ENCODE measurements around the gene PCDHGA1. TPM values are rescaled to one million over a fixed set of nuclear protein-coding genes. Genes with fewer than 3 reads are reported as not detected.

Gene PCDHGA1
- total and polyA plus RNA-seq, 10 donors, result 0.04 to 0.52 (median 0.25) TPM; not detected in 1

DNA sequence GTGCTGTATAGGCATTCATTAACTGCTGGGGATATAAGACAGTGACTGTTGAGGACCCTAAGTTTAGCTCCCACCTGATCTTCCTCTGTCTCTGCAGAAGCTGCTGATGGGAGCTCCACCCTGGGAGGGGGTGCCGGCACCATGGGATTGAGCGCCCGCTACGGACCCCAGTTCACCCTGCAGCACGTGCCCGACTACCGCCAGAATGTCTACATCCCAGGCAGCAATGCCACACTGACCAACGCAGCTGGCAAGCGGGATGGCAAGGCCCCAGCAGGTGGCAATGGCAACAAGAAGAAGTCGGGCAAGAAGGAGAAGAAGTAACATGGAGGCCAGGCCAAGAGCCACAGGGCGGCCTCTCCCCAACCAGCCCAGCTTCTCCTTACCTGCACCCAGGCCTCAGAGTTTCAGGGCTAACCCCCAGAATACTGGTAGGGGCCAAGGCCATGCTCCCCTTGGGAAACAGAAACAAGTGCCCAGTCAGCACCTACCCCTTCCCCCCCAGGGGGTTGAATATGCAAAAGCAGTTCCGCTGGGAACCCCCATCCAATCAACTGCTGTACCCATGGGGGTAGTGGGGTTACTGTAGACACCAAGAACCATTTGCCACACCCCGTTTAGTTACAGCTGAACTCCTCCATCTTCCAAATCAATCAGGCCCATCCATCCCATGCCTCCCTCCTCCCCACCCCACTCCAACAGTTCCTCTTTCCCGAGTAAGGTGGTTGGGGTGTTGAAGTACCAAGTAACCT, 180.7 kb downstream of the PCDHGA1 start:
- Histone ChIP-seq H3K27ac (peak overlapping the region in 4 of 8 donors; percentile 7 to 87 (median 85)), H3K27me3 (replicated peaks in 1 of 7) (no peaks in the 10 kb centered on the region), H3K4me1 (peaks cover 23 to 94% (median 73%) of the 10 kb centered on the region in 6 donors), H3K4me3 (peak overlapping the region in 2 of 8 donors; percentile 26 to 62), H3K9me3 (no peaks in the 10 kb centered on the region), H3K36me3 (peaks cover 0 to 30% (median 5%) of the 10 kb centered on the region in 6 donors)
- intact Hi-C loops (cut with DNase I; ENCODE audit: low total_unique reads), result no loop called here
- no peak for DNase-seq
- TF ChIP-seq, protein P1, sequence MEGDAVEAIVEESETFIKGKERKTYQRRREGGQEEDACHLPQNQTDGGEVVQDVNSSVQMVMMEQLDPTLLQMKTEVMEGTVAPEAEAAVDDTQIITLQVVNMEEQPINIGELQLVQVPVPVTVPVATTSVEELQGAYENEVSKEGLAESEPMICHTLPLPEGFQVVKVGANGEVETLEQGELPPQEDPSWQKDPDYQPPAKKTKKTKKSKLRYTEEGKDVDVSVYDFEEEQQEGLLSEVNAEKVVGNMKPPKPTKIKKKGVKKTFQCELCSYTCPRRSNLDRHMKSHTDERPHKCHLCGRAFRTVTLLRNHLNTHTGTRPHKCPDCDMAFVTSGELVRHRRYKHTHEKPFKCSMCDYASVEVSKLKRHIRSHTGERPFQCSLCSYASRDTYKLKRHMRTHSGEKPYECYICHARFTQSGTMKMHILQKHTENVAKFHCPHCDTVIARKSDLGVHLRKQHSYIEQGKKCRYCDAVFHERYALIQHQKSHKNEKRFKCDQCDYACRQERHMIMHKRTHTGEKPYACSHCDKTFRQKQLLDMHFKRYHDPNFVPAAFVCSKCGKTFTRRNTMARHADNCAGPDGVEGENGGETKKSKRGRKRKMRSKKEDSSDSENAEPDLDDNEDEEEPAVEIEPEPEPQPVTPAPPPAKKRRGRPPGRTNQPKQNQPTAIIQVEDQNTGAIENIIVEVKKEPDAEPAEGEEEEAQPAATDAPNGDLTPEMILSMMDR (IDR thresholded peaks at IDR 0.05 in 8 of 11, conservative IDR thresholded peaks at IDR 0.05 in 3 of 11), result no peak
- TF ChIP-seq POLR2A (IDR thresholded peaks at IDR 0.05), result no peak
- peak in 2 of 3 donors; percentile 16 to 56 for TF ChIP-seq POLR2AphosphoS5 (IDR thresholded peaks at IDR 0.05)
- 79 to 92% (median 88%) methylated on average over 14 of the region's 14 CpGs for WGBS, 5 donors

DNA sequence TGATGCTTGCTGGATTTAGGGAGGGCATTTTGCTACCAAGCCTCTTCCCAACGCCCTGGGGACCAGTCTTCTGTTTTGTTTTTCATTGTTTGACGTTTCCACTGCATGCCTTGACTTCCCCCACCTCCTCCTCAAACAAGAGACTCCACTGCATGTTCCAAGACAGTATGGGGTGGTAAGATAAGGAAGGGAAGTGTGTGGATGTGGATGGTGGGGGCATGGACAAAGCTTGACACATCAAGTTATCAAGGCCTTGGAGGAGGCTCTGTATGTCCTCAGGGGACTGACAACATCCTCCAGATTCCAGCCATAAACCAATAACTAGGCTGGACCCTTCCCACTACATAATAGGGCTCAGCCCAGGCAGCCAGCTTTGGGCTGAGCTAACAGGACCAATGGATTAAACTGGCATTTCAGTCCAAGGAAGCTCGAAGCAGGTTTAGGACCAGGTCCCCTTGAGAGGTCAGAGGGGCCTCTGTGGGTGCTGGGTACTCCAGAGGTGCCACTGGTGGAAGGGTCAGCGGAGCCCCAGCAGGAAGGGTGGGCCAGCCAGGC, 181.5 kb downstream of the PCDHGA1 start:
- TF ChIP-seq, protein P1 (IDR thresholded peaks at IDR 0.05 in 8 of 11, conservative IDR thresholded peaks at IDR 0.05 in 3 of 11), result no peak
- TF ChIP-seq POLR2A (IDR thresholded peaks at IDR 0.05) (no peak), POLR2AphosphoS5 (IDR thresholded peaks at IDR 0.05) (no peak)
- H3K36me3 ChIP-seq, result peaks cover 0 to 38% (median 13%) of the 10 kb centered on the region in 6 donors
- H3K27ac ChIP-seq, result peak overlapping the region in 7 of 8 donors; percentile 77 to 87 (median 82)
- H3K4me3 ChIP-seq, result peak overlapping the region in 5 of 8 donors; percentile 47 to 74 (median 54)
- no peaks in the 10 kb centered on the region for H3K9me3 ChIP-seq
- H3K4me1 ChIP-seq, result peaks cover 20 to 98% (median 77%) of the 10 kb centered on the region in 6 donors
- intact Hi-C loops (cut with DNase I; ENCODE audit: low total_unique reads), result no loop called here
- no peak for DNase-seq
- 61 to 77% (median 70%) methylated on average over 3 to 4 of the region's 4 CpGs for WGBS, 5 donors
- H3K27me3 ChIP-seq (replicated peaks in 1 of 7), result no peaks in the 10 kb centered on the region

DNA sequence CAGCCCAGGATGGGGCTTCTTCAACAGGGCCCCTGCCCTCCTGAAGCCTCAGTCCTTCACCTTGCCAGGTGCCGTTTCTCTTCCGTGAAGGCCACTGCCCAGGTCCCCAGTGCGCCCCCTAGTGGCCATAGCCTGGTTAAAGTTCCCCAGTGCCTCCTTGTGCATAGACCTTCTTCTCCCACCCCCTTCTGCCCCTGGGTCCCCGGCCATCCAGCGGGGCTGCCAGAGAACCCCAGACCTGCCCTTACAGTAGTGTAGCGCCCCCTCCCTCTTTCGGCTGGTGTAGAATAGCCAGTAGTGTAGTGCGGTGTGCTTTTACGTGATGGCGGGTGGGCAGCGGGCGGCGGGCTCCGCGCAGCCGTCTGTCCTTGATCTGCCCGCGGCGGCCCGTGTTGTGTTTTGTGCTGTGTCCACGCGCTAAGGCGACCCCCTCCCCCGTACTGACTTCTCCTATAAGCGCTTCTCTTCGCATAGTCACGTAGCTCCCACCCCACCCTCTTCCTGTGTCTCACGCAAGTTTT, 182.1 kb downstream of the PCDHGA1 start:
- DNase-seq, result peak; percentile 96
- peaks cover 0 to 44% (median 19%) of the 10 kb centered on the region in 6 donors for H3K36me3 ChIP-seq
- peak overlapping the region; percentile 41 to 74 (median 54) for H3K4me3 ChIP-seq
- TF ChIP-seq POLR2AphosphoS5 (IDR thresholded peaks at IDR 0.05) (peak; percentile 37 to 50 (median 41)), POLR2A (IDR thresholded peaks at IDR 0.05) (no peak)
- TF ChIP-seq, protein P1 (IDR thresholded peaks at IDR 0.05 in 8 of 11, conservative IDR thresholded peaks at IDR 0.05 in 3 of 11), result peak; percentile 53 to 90 (median 81)
- peaks cover 16 to 98% (median 74%) of the 10 kb centered on the region in 6 donors for H3K4me1 ChIP-seq
- 3 to 9% (median 5%) methylated on average over 28 of the region's 28 CpGs for WGBS, 5 donors
- no peaks in the 10 kb centered on the region for H3K27me3 ChIP-seq (replicated peaks in 1 of 7)
- H3K9me3 ChIP-seq, result no peaks in the 10 kb centered on the region
- H3K27ac ChIP-seq, result peak overlapping the region; percentile 36 to 87 (median 82)
- intact Hi-C loops (cut with DNase I; ENCODE audit: low total_unique reads), result no loop called here

Measured in spleen (tissue), 11 donors.